Measurements from ENCODE around the gene ZNF22. TPM values are rescaled to one million over a fixed set of nuclear protein-coding genes. Genes with fewer than 3 reads are reported as not detected.

ZNF22 gene
- total RNA-seq, 1 experiment from 2014 or later, result 60.8 TPM

DNA sequence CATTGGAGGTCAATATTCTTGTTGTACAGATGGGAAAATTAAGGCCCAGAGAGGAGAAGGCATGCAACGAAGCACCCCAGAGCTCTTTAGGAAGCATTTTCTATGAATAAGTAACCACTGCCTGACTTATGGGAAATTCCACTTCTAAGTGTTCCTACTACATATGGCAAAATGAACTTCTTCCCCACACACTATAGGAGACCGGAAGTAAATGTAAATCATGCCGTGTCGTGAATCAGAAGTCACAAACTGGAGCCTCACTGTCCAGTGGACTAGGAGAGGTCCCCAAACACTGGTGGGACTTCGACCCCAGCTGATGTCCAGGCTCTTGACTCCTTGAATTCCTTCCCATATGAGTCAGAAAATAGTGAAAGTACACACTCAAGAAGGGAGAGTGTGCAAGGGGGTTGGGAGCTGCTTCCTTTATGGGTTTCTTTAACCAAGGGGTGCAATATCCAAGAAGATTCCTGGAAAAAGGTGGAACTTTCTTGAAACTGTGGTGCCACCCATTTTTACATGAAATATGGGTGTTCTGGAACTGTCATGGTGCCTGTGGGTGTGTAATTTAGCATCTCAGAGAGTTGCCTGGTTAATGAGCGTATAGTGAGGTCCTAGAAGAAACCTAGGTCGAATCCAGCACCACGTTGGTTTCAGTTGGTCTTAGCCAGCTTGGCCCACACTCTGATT is 34.5 kb upstream of the ZNF22 start:
- H3K4me1 Mint-ChIP-seq (ENCODE audit: low read depth, unreplicated experiment), result peaks cover 45% of the 10 kb centered on the region
- ChIA-PET CTCF (interaction anchor here (1.0 to 2.4 kb wide), 5 partner anchors 9 to 34 kb away, joined by 3 to 12 read pairs (median 6); partner anchors contain the start of gene DEPP1), POLR2A (no interaction called here)
- no peaks in the 10 kb centered on the region for H3K9me3 ChIP-seq
- peaks cover 10% of the 10 kb centered on the region for H3K36me3 Mint-ChIP-seq (ENCODE audit: insufficient read depth, unreplicated experiment)
- H3K4me3 Mint-ChIP-seq (ENCODE audit: unreplicated experiment), result peak overlapping the region; percentile 54
- BruUV-seq (replicated peaks), result no TSS peak
- H3K4me3 ChIP-seq (ENCODE audit: low read depth, low read length), result no peak overlapping the region
- DNase-seq, result peak in 1 of 2 experiments; percentile 79
- H3K27me3 Mint-ChIP-seq (ENCODE audit: insufficient read depth, unreplicated experiment), result no peaks in the 10 kb centered on the region
- H3K27ac Mint-ChIP-seq (ENCODE audit: unreplicated experiment), result peak overlapping the region; percentile 54
- intact Hi-C loops (cut with micrococcal nuclease; ENCODE audit: unreplicated experiment), result loop anchor here (1.0 kb wide), 1 partner anchor 9 kb away; no protein-coding TSS in a partner anchor
- TF ChIP-seq, protein P1, sequence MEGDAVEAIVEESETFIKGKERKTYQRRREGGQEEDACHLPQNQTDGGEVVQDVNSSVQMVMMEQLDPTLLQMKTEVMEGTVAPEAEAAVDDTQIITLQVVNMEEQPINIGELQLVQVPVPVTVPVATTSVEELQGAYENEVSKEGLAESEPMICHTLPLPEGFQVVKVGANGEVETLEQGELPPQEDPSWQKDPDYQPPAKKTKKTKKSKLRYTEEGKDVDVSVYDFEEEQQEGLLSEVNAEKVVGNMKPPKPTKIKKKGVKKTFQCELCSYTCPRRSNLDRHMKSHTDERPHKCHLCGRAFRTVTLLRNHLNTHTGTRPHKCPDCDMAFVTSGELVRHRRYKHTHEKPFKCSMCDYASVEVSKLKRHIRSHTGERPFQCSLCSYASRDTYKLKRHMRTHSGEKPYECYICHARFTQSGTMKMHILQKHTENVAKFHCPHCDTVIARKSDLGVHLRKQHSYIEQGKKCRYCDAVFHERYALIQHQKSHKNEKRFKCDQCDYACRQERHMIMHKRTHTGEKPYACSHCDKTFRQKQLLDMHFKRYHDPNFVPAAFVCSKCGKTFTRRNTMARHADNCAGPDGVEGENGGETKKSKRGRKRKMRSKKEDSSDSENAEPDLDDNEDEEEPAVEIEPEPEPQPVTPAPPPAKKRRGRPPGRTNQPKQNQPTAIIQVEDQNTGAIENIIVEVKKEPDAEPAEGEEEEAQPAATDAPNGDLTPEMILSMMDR (IDR thresholded peaks at IDR 0.05; ENCODE audit: insufficient read depth in 1 of 2, low read depth in 1 of 2, low read length in 1 of 2, severe bottlenecking in 1 of 2, unreplicated experiment in 1 of 2), result no peak
- peaks cover 49% of the 10 kb centered on the region for H3K4me1 ChIP-seq
- 0 out of 2 replicates have a peak, but pooled peaks cover 4% of the 10 kb centered on the region for H3K36me3 ChIP-seq (ENCODE audit: control insufficient read depth, insufficient read depth, low read length)
- H3K9me3 Mint-ChIP-seq (ENCODE audit: unreplicated experiment), result peaks cover 11% of the 10 kb centered on the region
- H3K27me3 ChIP-seq (replicated peaks; ENCODE audit: control insufficient read depth, insufficient read depth, low read length), result no peaks in the 10 kb centered on the region

DNA sequence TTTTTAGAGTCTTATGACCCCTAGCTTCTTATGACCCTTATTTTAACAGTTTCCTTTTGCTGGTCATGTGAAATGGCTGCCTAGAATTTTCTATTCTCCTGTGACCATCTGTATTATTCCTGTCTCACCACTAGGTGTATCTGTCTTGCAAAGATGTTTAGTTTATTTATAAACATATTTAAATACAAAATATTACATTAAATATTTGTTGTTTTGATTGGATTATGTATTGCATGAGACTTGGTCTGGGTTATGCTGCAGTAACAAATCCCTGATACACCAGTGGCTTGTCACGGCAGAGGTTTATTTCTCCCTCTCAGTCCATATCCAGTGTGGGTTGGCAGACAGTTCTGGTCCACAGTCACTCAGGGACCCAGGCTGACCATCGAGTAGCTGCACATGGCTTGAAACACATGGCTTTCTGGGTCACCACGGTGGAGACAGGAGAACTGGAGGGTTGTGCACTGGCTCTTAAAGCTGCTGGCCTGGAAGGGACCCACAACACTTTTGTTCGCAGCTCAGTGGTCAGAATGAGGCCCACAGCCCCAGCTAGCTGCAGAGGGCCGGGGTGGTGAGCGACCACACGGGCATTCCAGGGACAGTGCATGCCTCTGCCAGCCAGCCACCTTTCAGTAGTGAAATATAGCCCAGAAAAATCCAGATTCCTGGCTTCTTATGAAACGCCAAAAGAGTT is 33.8 kb upstream of the ZNF22 start:
- no peak overlapping the region for H3K4me3 ChIP-seq (ENCODE audit: low read depth, low read length)
- H3K27me3 ChIP-seq (replicated peaks; ENCODE audit: control insufficient read depth, insufficient read depth, low read length), result no peaks in the 10 kb centered on the region
- Mint-ChIP-seq H3K36me3 (ENCODE audit: insufficient read depth, unreplicated experiment) (peaks cover 10% of the 10 kb centered on the region), H3K4me1 (ENCODE audit: low read depth, unreplicated experiment) (peaks cover 45% of the 10 kb centered on the region), H3K4me3 (ENCODE audit: unreplicated experiment) (peak overlapping the region; percentile 54), H3K9me3 (ENCODE audit: unreplicated experiment) (peaks cover 11% of the 10 kb centered on the region), H3K27ac (ENCODE audit: unreplicated experiment) (peak overlapping the region; percentile 54), H3K27me3 (ENCODE audit: insufficient read depth, unreplicated experiment) (no peaks in the 10 kb centered on the region)
- peak in 1 of 2 experiments; percentile 29 for DNase-seq
- POLR2A ChIA-PET, result no interaction called here
- H3K36me3 ChIP-seq (ENCODE audit: control insufficient read depth, insufficient read depth, low read length), result 0 out of 2 replicates have a peak, but pooled peaks cover 6% of the 10 kb centered on the region
- TF ChIP-seq, protein P1 (IDR thresholded peaks at IDR 0.05; ENCODE audit: insufficient read depth in 1 of 2, low read depth in 1 of 2, low read length in 1 of 2, severe bottlenecking in 1 of 2, unreplicated experiment in 1 of 2), result no peak
- no TSS peak for BruUV-seq (replicated peaks)
- no peaks in the 10 kb centered on the region for H3K9me3 ChIP-seq
- intact Hi-C loops (cut with micrococcal nuclease; ENCODE audit: unreplicated experiment), result loop anchor here (1.0 kb wide), 1 partner anchor 8 kb away; no protein-coding TSS in a partner anchor
- H3K4me1 ChIP-seq, result peaks cover 46% of the 10 kb centered on the region
- CTCF ChIA-PET, result interaction anchor here (0.6 to 2.4 kb wide), 5 partner anchors 9 to 34 kb away, joined by 3 to 12 read pairs (median 6); partner anchors contain the start of gene DEPP1

DNA sequence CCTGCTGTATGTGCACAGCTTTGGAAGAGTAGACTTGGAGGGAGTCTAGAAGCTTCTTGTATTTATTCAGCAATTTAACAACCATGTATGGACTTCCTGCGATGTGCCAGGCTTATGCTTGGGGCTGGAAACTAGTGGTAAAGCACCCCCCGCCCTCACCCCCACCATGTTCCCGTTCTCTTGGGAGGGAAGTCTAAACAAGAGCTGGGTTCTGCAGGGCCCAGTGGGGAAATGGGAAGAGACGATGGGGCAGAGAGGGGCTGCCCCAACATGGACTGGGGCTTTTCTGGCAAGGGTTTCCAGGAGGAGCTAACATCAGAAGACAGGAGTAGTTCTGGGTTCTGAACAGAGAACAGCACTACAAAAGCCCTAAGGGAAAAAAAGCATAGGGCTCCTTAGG is 33.1 kb upstream of the ZNF22 start:
- intact Hi-C loops (cut with micrococcal nuclease; ENCODE audit: unreplicated experiment), result no loop called here
- no peak overlapping the region for H3K4me3 ChIP-seq (ENCODE audit: low read depth, low read length)
- DNase-seq, result peak in 1 of 2 experiments; percentile 7
- H3K27me3 ChIP-seq (replicated peaks; ENCODE audit: control insufficient read depth, insufficient read depth, low read length), result no peaks in the 10 kb centered on the region
- TF ChIP-seq, protein P1 (IDR thresholded peaks at IDR 0.05; ENCODE audit: insufficient read depth in 1 of 2, low read depth in 1 of 2, low read length in 1 of 2, severe bottlenecking in 1 of 2, unreplicated experiment in 1 of 2), result no peak
- peaks cover 10% of the 10 kb centered on the region for H3K36me3 Mint-ChIP-seq (ENCODE audit: insufficient read depth, unreplicated experiment)
- H3K4me1 Mint-ChIP-seq (ENCODE audit: low read depth, unreplicated experiment), result peaks cover 40% of the 10 kb centered on the region
- CTCF ChIA-PET, result interaction anchor here (0.6 to 2.4 kb wide), 3 partner anchors 8 to 35 kb away, joined by 3 to 12 read pairs (median 3); partner anchors contain the start of genes DEPP1 and RASSF4
- H3K27me3 Mint-ChIP-seq (ENCODE audit: insufficient read depth, unreplicated experiment), result no peaks in the 10 kb centered on the region
- BruUV-seq (replicated peaks), result no TSS peak
- POLR2A ChIA-PET, result no interaction called here
- peaks cover 11% of the 10 kb centered on the region for H3K9me3 Mint-ChIP-seq (ENCODE audit: unreplicated experiment)
- H3K4me1 ChIP-seq, result peaks cover 46% of the 10 kb centered on the region
- no peak overlapping the region for H3K27ac Mint-ChIP-seq (ENCODE audit: unreplicated experiment)
- no peak overlapping the region for H3K4me3 Mint-ChIP-seq (ENCODE audit: unreplicated experiment)
- H3K9me3 ChIP-seq, result no peaks in the 10 kb centered on the region
- 0 out of 2 replicates have a peak, but pooled peaks cover 4% of the 10 kb centered on the region for H3K36me3 ChIP-seq (ENCODE audit: control insufficient read depth, insufficient read depth, low read length)
